H1 (cell line): ENCODE measurements around the gene SERGEF. TPM values are rescaled to one million over a fixed set of nuclear protein-coding genes. Genes with fewer than 3 reads are reported as not detected.

Experiments
- CTCF ChIA-PET: fragments of 300-600 bp; sonication (Branson Sonifier 250); formaldehyde crosslinking; loops from one replicate; lab custom pipeline; 2021; ENCODE audit not compliant: partially characterized antibody; lab: Charles Lee
- POLR2A ChIA-PET: fragments of 300-600 bp; sonication (Branson Sonifier 250); formaldehyde crosslinking; loops from one replicate; lab custom pipeline; 2021; ENCODE audit warnings: inconsistent platforms; ENCODE audit not compliant: partially characterized antibody; lab: Charles Lee
- DNase-seq, 2 experiments: peaks; one replicate each; pipeline versions ENCODE4 v3.0.0 to v3.0.0-alpha.2; 2010 to 2022; ENCODE audit warnings: low spot score in 2 of 2, low read depth in 1 of 2, mixed read lengths in 1 of 2
- FAIRE-seq: peaks from 2 replicates; lab custom pipeline; 2011; peaks lifted over from hg19 to GRCh38; lab: Jason Lieb, UNC
- H2AFZ ChIP-seq: 2 replicates; pipeline ENCODE4 v1.8.1; 2012; ENCODE audit warnings: low read length, inconsistent platforms
- H2AK5ac ChIP-seq: 2 replicates; pipeline ENCODE4 v1.6.1; 2013; ENCODE audit warnings: low read depth, low read length
- H2BK120ac ChIP-seq: replicated peaks from 2 replicates; pipeline ENCODE3; 2013; ENCODE audit warnings: low read depth, low read length, inconsistent platforms
- H2BK12ac ChIP-seq: 2 replicates; pipeline ENCODE4 v1.6.1; 2013; ENCODE audit warnings: low read depth, low read length
- H2BK15ac ChIP-seq: 2 replicates; pipeline ENCODE4 v1.6.1; 2013; ENCODE audit warnings: low read length
- H2BK20ac ChIP-seq: 2 replicates; pipeline ENCODE4 v1.6.1; 2013; ENCODE audit warnings: low read length
- H2BK5ac ChIP-seq: 2 replicates; pipeline ENCODE4 v1.6.1; 2013; ENCODE audit warnings: low read depth, low read length
- H3K14ac ChIP-seq: 2 replicates; pipeline ENCODE4 v1.6.1; 2013; ENCODE audit warnings: inconsistent platforms; ENCODE audit not compliant: insufficient read length
- H3K18ac ChIP-seq: 2 replicates; pipeline ENCODE4 v1.6.1; 2013; ENCODE audit warnings: low read length; ENCODE audit errors: extremely low read depth
- H3K23ac ChIP-seq: 2 replicates; pipeline ENCODE4 v1.6.1; 2013; ENCODE audit warnings: inconsistent platforms; ENCODE audit not compliant: insufficient read length
- H3K23me2 ChIP-seq: 2 replicates; pipeline ENCODE4 v1.6.1; 2013; ENCODE audit warnings: low read depth, low read length
- H3K27ac ChIP-seq: 2 replicates; pipeline ENCODE4 v1.6.1; 2011; ENCODE audit warnings: low read depth, low read length, inconsistent platforms
- H3K27me3 ChIP-seq, 4 experiments: replicated peaks in 1 of 4; 1 replicate in 1 of 4; 2 replicates in 3 of 4; pipeline versions ENCODE4 v1.6.1 to v1.8.1; 2011 to 2013; ENCODE audit warnings: low read length in 3 of 4, mild to moderate bottlenecking in 3 of 4, inconsistent platforms in 2 of 4, mixed read lengths in 2 of 4, moderate library complexity in 1 of 4; ENCODE audit not compliant: control insufficient read depth in 3 of 4, insufficient read depth in 3 of 4; ENCODE audit errors: extremely low read depth in 1 of 4
- H3K36me3 ChIP-seq, 4 experiments: 2 replicates each; pipeline versions ENCODE4 v1.6.1 to v1.8.1; 2011 to 2013; ENCODE audit warnings: mild to moderate bottlenecking in 4 of 4, low read length in 3 of 4, moderate library complexity in 2 of 4, control low read depth in 1 of 4, inconsistent platforms in 1 of 4; ENCODE audit not compliant: insufficient read depth in 4 of 4, control insufficient read depth in 2 of 4
- H3K4ac ChIP-seq: replicated peaks from 2 replicates; pipeline ENCODE3; 2013; ENCODE audit warnings: low read length, low read depth, mixed read lengths, inconsistent platforms; ENCODE audit not compliant: insufficient read length
- H3K4me1 ChIP-seq, 4 experiments: replicated peaks in 1 of 4; 1 replicate in 1 of 4; 2 replicates in 3 of 4; pipeline versions ENCODE4 v1.6.1 to v1.8.1; 2011 to 2013; ENCODE audit warnings: low read length in 3 of 4, inconsistent platforms in 2 of 4, mixed read lengths in 1 of 4; ENCODE audit not compliant: insufficient read depth in 4 of 4, control insufficient read depth in 3 of 4
- H3K4me2 ChIP-seq, 2 experiments: 2 replicates each; pipeline versions ENCODE4 v1.6.1 to v1.8.1; 2011 to 2013; ENCODE audit warnings: low read depth in 2 of 2, low read length in 2 of 2, control low read depth in 1 of 2, inconsistent platforms in 1 of 2, mild to moderate bottlenecking in 1 of 2; ENCODE audit not compliant: insufficient read depth in 1 of 2
- H3K4me3 ChIP-seq, 4 experiments: fragments of 200-600, 300-600 bp in 1 of 4; sonication (generic), shearing (Covaris generic), sonication (Bioruptor Twin) in 1 of 4; 2 replicates each; pipeline versions ENCODE4 v1.5.1 to v1.8.1; 2011 to 2016; ENCODE audit warnings: low read length in 4 of 4, low read depth in 3 of 4, control low read depth in 2 of 4, inconsistent platforms in 2 of 4, mild to moderate bottlenecking in 2 of 4, mixed read lengths in 1 of 4, moderate library complexity in 1 of 4; ENCODE audit not compliant: insufficient read depth in 2 of 4; ENCODE audit errors: extremely low read depth in 1 of 4
- H3K56ac ChIP-seq: replicated peaks from 2 replicates; pipeline ENCODE3; 2013; ENCODE audit warnings: low read depth, mild to moderate bottlenecking, mixed read lengths, low read length, inconsistent platforms; ENCODE audit not compliant: insufficient read length
- H3K79me1 ChIP-seq: 2 replicates; pipeline ENCODE4 v1.6.1; 2013; ENCODE audit warnings: low read depth, low read length, control low read depth
- H3K79me2 ChIP-seq, 2 experiments: 2 replicates each; pipeline versions ENCODE4 v1.6.1 to v1.8.1; 2012 to 2013; ENCODE audit warnings: low read length in 2 of 2, mild to moderate bottlenecking in 2 of 2, inconsistent platforms in 1 of 2; ENCODE audit not compliant: insufficient read depth in 2 of 2, control insufficient read depth in 1 of 2
- H3K9ac ChIP-seq, 4 experiments: replicated peaks in 1 of 4; 1 replicate in 1 of 4; 2 replicates in 3 of 4; pipeline versions ENCODE4 v1.6.1 to v1.8.1; 2011 to 2013; ENCODE audit warnings: low read depth in 3 of 4, low read length in 3 of 4, control low read depth in 2 of 4, mild to moderate bottlenecking in 2 of 4, moderate library complexity in 2 of 4, inconsistent platforms in 1 of 4; ENCODE audit errors: extremely low read depth in 1 of 4
- H3K9me3 ChIP-seq, 2 experiments: 2 replicates each; pipeline versions ENCODE4 v1.6.1 to v1.8.1; 2012 to 2013; ENCODE audit warnings: mild to moderate bottlenecking in 2 of 2, moderate library complexity in 2 of 2, control low read depth in 1 of 2, inconsistent platforms in 1 of 2, low read depth in 1 of 2, low read length in 1 of 2, mixed read lengths in 1 of 2; ENCODE audit not compliant: insufficient read depth in 2 of 2
- H4K20me1 ChIP-seq, 2 experiments: replicated peaks in 1 of 2; 2 replicates each; pipeline versions ENCODE3 to v1.8.1; 2011 to 2013; ENCODE audit warnings: inconsistent platforms in 2 of 2, low read length in 2 of 2, mild to moderate bottlenecking in 1 of 2; ENCODE audit not compliant: insufficient read depth in 2 of 2, control insufficient read depth in 1 of 2
- H4K5ac ChIP-seq: 2 replicates; pipeline ENCODE4 v1.6.1; 2013; ENCODE audit warnings: low read length, low read depth, mixed read lengths, inconsistent platforms; ENCODE audit not compliant: insufficient read length
- H4K8ac ChIP-seq: 2 replicates; pipeline ENCODE4 v1.8.0; 2013; ENCODE audit warnings: mild to moderate bottlenecking, moderate library complexity, low read length, inconsistent platforms; ENCODE audit not compliant: insufficient read depth; ENCODE audit errors: extremely low read depth
- H4K91ac ChIP-seq: replicated peaks from 2 replicates; pipeline ENCODE3; 2013; ENCODE audit warnings: low read length, mixed read lengths, inconsistent platforms; ENCODE audit not compliant: insufficient read length
- CEBPB ChIP-seq: IDR thresholded peaks from 2 replicates; pipeline ENCODE4 v1.6.1; 2012; ENCODE audit warnings: low read depth, low read length
- KDM4A ChIP-seq: IDR thresholded peaks from one replicate; pipeline ENCODE4 v1.7.1; 2012; ENCODE audit warnings: low read depth, mild to moderate bottlenecking, moderate library complexity, low read length, inconsistent platforms; ENCODE audit not compliant: severe bottlenecking
- SRF ChIP-seq: IDR thresholded peaks from 2 replicates; pipeline ENCODE4 v1.6.1; 2011; ENCODE audit warnings: mild to moderate bottlenecking, low read depth, low read length, moderate library complexity
- YY1 ChIP-seq: IDR thresholded peaks from 2 replicates; pipeline ENCODE4 v1.6.1; 2011; ENCODE audit warnings: low read depth, mild to moderate bottlenecking, low read length
- WGBS, 2 experiments: shearing (Covaris generic) in 1 of 2; methylation state at CpG; one replicate each; pipeline versions ENCODE4 v1.1.6 to v1.1.7; 2013 to 2015; ENCODE audit warnings: low lambda C conversion rate in 2 of 2, mixed read lengths in 2 of 2, inconsistent platforms in 1 of 2, low coverage in 1 of 2, missing lambda C conversion rate in 1 of 2; ENCODE audit not compliant: insufficient replicate concordance in 2 of 2, insufficient coverage in 1 of 2, insufficient read length in 1 of 2; ENCODE audit errors: extremely low coverage in 1 of 2, missing lambda C conversion rate in 1 of 2; 5-methylcytosine and 5-hydroxymethylcytosine counted together
- polyA plus RNA-seq, 7 experiments: library from polyadenylated mRNA; depleted of rRNA in 3 of 7; stranded (reverse) in 5 of 7; unstranded in 2 of 7; fragments of >200 nt in 5 of 7; fragments of 200-250 nt in 2 of 7; gene quantifications; 1 replicate in 5 of 7; 2 replicates in 1 of 7; 4 replicates in 1 of 7; pipeline versions ENCODE4 v1.2.1 to v1.2.3, GENCODE V29; 2011 to 2013; ENCODE audit warnings: missing spikeins in 2 of 7, mixed read lengths in 2 of 7
- total RNA-seq: library from RNA; stranded (reverse); fragmentation: NEBNext Ultra II Directional; extraction: Animal tissue kit (Norgen Biotek cat#: 25700); gene quantifications from 2 replicates; pipeline ENCODE4 v1.2.1, GENCODE V29; 2021

Gene SERGEF
- total and polyA plus RNA-seq, 2 of the 8 experiments (the other 6 are each of a cell fraction or from before 2014, with no cell fraction given): 16.6 to 28.8 TPM

- TF ChIP-seq KDM4A (no peak), CEBPB (no peak), SRF (no peak), YY1 (no peak)
- peaks cover 0 to 11% (median 4%) of the 10 kb centered on the region in 4 experiments; a peak in 5 of 7 replicates for H3K4me1 ChIP-seq
- H3K9me3 ChIP-seq: peaks cover 0 to 5% of the 10 kb centered on the region in 2 experiments; a peak in 2 of 4 replicates
- H4K8ac ChIP-seq: no peak overlapping the region
- H4K91ac ChIP-seq: no peak overlapping the region
- H3K23me2 ChIP-seq: no peaks in the 10 kb centered on the region
- no peak overlapping the region for H3K18ac ChIP-seq
- no peak overlapping the region for H3K23ac ChIP-seq
- H4K5ac ChIP-seq: no peak overlapping the region
- no peaks in the 10 kb centered on the region for H3K79me2 ChIP-seq
- POLR2A ChIA-PET: interaction anchor here (0.6 kb wide), 1 partner anchor 167 kb away, joined by 4 read pairs; no protein-coding TSS in a partner anchor
- no peaks in the 10 kb centered on the region for H3K36me3 ChIP-seq
- no peak overlapping the region for H2BK12ac ChIP-seq
- no peak overlapping the region for H2AK5ac ChIP-seq
- H3K79me1 ChIP-seq: no peaks in the 10 kb centered on the region
- no peaks in the 10 kb centered on the region; a peak in 1 of 7 replicates for H3K27me3 ChIP-seq
- H3K4me2 ChIP-seq: no peak overlapping the region
- H2BK5ac ChIP-seq: no peak overlapping the region
- no peak overlapping the region for H2BK15ac ChIP-seq
- CTCF ChIA-PET: interaction anchor here (1.1 to 2.9 kb wide), 6 partner anchors 22 to 126 kb away, joined by 3 to 8 read pairs (median 6); no protein-coding TSS in a partner anchor
- H3K9ac ChIP-seq: no peak overlapping the region
- FAIRE-seq: no peak
- H3K4me3 ChIP-seq: no peak overlapping the region
- no peak for DNase-seq
- no peak overlapping the region for H3K4ac ChIP-seq
- no peak overlapping the region for H2AFZ ChIP-seq
- no peak overlapping the region for H3K27ac ChIP-seq
- no peak overlapping the region for H2BK20ac ChIP-seq
- H2BK120ac ChIP-seq: no peak overlapping the region
- H3K56ac ChIP-seq: no peak overlapping the region
- H3K14ac ChIP-seq: no peak overlapping the region
- WGBS, 2 experiments: 93% methylated on average over 7 of the region's 7 CpGs; no CpG with 5 or more reads in 1 of the 2 experiments
- no peaks in the 10 kb centered on the region for H4K20me1 ChIP-seq
Observed at GRCh38 chr11:17803754-17804334, 209.0 kb downstream of the SERGEF start.
